Astrocyte of the cerebellum (primary cell): ENCODE measurements around the gene TEX264.

Source experiments
- DNase-seq: peaks from one replicate; pipeline ENCODE4 v3.0.0-alpha.2; 2011; ENCODE audit warnings: low read depth
- H3K4me3 ChIP-seq: 2 replicates; pipeline ENCODE4 v1.5.1; 2011; ENCODE audit warnings: mild to moderate bottlenecking, low read depth, low read length, moderate library complexity
- CTCF ChIP-seq: IDR thresholded peaks from 2 replicates; pipeline ENCODE4 v1.5.1; 2012; ENCODE audit warnings: low read length, low read depth, moderate library complexity, mild to moderate bottlenecking; ENCODE audit errors: missing control alignments
- in situ Hi-C: cut with HindIII; loops from 2 replicates; pipeline ENCODE4 v1.10.0; 2017; ENCODE audit warnings: low sequenced_read_pairs

The TEX264 gene

GRCh38 chr3:51679777-51680176 is 8.7 kb downstream of the TEX264 start:
- in situ Hi-C loops = no loop called here
- DNase-seq = no peak
- no peak for TF ChIP-seq CTCF
- no peak overlapping the region for H3K4me3 ChIP-seq

GRCh38 chr3:51680196-51680595 is 9.1 kb downstream of the TEX264 start:
- no peak for TF ChIP-seq CTCF
- no peak for DNase-seq
- in situ Hi-C loops = no loop called here
- H3K4me3 ChIP-seq = no peak overlapping the region

- H3K4me3 ChIP-seq = no peak overlapping the region
- in situ Hi-C loops = no loop called here
- no peak for DNase-seq
- TF ChIP-seq CTCF = no peak
Observed at GRCh38 chr3:51680663-51681230, 9.7 kb downstream of the TEX264 start.

GRCh38 chr3:51681453-51681852 is 10.4 kb downstream of the TEX264 start:
- in situ Hi-C loops = no loop called here
- no peak for TF ChIP-seq CTCF
- no peak for DNase-seq
- H3K4me3 ChIP-seq = no peak overlapping the region

- no peak overlapping the region for H3K4me3 ChIP-seq
- peak; percentile 67 for DNase-seq
- in situ Hi-C loops = no loop called here
- peak; percentile 84 for TF ChIP-seq CTCF
Observed at GRCh38 chr3:51682079-51682478, 11.0 kb downstream of the TEX264 start.

GRCh38 chr3:51682526-51682925 is 11.5 kb downstream of the TEX264 start:
- in situ Hi-C loops = no loop called here

More at GRCh38 chr3:51682526-51682925, 11.5 kb downstream of the TEX264 start:
- no peak overlapping the region for H3K4me3 ChIP-seq
- TF ChIP-seq CTCF = no peak
- DNase-seq = no peak
